ENCODE measurements around the gene RNGTT.
"Not testable (repeated sequence)": the region's sequence is repeated elsewhere in the genome, so short reads cannot be mapped to it uniquely, and the experiment has no call there.

RNGTT gene

GRCh38 chr6:88840289-88840688 is 123.1 kb downstream of the RNGTT start:
- Histone ChIP-seq H3K9me3 (ENCODE audit: control insufficient read depth in 2 of 2, low read length in 2 of 2) (no peaks in the 10 kb centered on the region), H3K4me1 (ENCODE audit: control insufficient read depth, insufficient read depth, low read length) (no peaks in the 10 kb centered on the region), H3K27ac (ENCODE audit: low read length) (no peak overlapping the region), H3K36me3 (ENCODE audit: control insufficient read depth in 2 of 2, insufficient read depth in 2 of 2, low read length in 2 of 2) (no peaks in the 10 kb centered on the region), H3K9ac (ENCODE audit: low read length in 2 of 2) (no peak overlapping the region), H3K4me3 (ENCODE audit: low read length in 2 of 2) (no peak overlapping the region), H3K27me3 (ENCODE audit: control insufficient read depth in 1 of 2, insufficient read depth in 2 of 2, low read length in 2 of 2) (no peaks in the 10 kb centered on the region)

- Histone ChIP-seq H3K4me3 (ENCODE audit: low read length in 2 of 2) (no peak overlapping the region), H3K4me1 (ENCODE audit: control insufficient read depth, insufficient read depth, low read length) (no peaks in the 10 kb centered on the region), H3K27me3 (ENCODE audit: control insufficient read depth in 1 of 2, insufficient read depth in 2 of 2, low read length in 2 of 2) (no peaks in the 10 kb centered on the region), H3K27ac (ENCODE audit: low read length) (no peak overlapping the region), H3K9ac (ENCODE audit: low read length in 2 of 2) (no peak overlapping the region), H3K36me3 (ENCODE audit: control insufficient read depth in 2 of 2, insufficient read depth in 2 of 2, low read length in 2 of 2) (no peaks in the 10 kb centered on the region), H3K9me3 (ENCODE audit: control insufficient read depth in 2 of 2, low read length in 2 of 2) (no peaks in the 10 kb centered on the region)
Observed at GRCh38 chr6:88839280-88839679, 124.1 kb downstream of the RNGTT start.

DNA sequence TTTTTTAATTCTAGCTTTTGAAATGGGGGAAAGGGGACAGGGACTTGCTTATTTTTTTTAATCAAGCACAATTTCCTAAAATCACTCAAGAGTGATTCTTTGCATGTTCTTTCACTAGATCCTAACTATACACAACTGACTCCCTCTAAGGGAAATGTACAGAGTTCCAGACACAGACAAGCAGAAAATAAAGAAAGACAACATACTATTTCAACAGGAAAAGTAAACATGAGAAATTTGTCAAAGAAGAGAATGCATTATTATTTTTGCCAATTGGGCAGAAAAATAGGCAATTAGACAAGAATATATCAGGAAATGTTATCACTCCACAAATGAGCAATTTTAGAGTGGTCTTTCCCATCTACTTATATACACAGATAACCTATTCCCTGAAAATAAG is 128.2 kb downstream of the RNGTT start:
- Histone ChIP-seq H3K4me1 (ENCODE audit: control insufficient read depth, insufficient read depth, low read length) (no peaks in the 10 kb centered on the region), H3K9me3 (ENCODE audit: control insufficient read depth in 2 of 2, low read length in 2 of 2) (no peaks in the 10 kb centered on the region)

DNA sequence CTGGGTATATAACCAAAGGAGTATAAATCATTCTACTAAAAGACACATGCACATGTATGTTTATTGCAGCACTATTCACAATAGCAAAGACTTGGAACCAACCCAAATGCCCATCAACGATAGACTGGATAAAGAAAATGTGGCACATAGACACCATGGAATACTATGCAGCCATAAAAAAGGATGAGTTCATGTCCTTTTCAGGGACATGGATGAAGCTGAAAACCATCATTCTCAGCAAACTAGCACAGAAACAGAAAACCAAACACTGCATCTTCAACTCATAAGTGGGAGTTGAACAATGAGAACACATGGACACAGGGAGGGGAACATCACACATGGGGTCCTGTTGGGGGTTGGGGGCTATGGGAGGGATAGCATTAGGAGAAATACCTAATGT is 130.3 kb downstream of the RNGTT start:
- H3K27ac ChIP-seq (ENCODE audit: low read length); H3K9me3 ChIP-seq (ENCODE audit: control insufficient read depth in 2 of 2, low read length in 2 of 2); H3K9ac ChIP-seq (ENCODE audit: low read length in 2 of 2); H3K4me1 ChIP-seq (ENCODE audit: control insufficient read depth, insufficient read depth, low read length); H3K27me3 ChIP-seq (ENCODE audit: control insufficient read depth in 1 of 2, insufficient read depth in 2 of 2, low read length in 2 of 2); H3K36me3 ChIP-seq (ENCODE audit: control insufficient read depth in 2 of 2, insufficient read depth in 2 of 2, low read length in 2 of 2); H3K4me3 ChIP-seq (ENCODE audit: low read length in 2 of 2): not testable (repeated sequence)

More for the DNA sequence above, 128.2 kb downstream of the RNGTT start:
- Histone ChIP-seq H3K27me3 (ENCODE audit: control insufficient read depth in 1 of 2, insufficient read depth in 2 of 2, low read length in 2 of 2) (no peaks in the 10 kb centered on the region), H3K27ac (ENCODE audit: low read length) (no peak overlapping the region), H3K4me3 (ENCODE audit: low read length in 2 of 2) (no peak overlapping the region), H3K36me3 (ENCODE audit: control insufficient read depth in 2 of 2, insufficient read depth in 2 of 2, low read length in 2 of 2) (no peaks in the 10 kb centered on the region), H3K9ac (ENCODE audit: low read length in 2 of 2) (no peak overlapping the region)

- not testable (repeated sequence) for H3K9me3 ChIP-seq (ENCODE audit: control insufficient read depth in 2 of 2, low read length in 2 of 2); H3K4me1 ChIP-seq (ENCODE audit: control insufficient read depth, insufficient read depth, low read length); H3K27me3 ChIP-seq (ENCODE audit: control insufficient read depth in 1 of 2, insufficient read depth in 2 of 2, low read length in 2 of 2); H3K4me3 ChIP-seq (ENCODE audit: low read length in 2 of 2); H3K27ac ChIP-seq (ENCODE audit: low read length); H3K9ac ChIP-seq (ENCODE audit: low read length in 2 of 2); H3K36me3 ChIP-seq (ENCODE audit: control insufficient read depth in 2 of 2, insufficient read depth in 2 of 2, low read length in 2 of 2)
Observed at GRCh38 chr6:88827599-88827998, 135.8 kb downstream of the RNGTT start.

DNA sequence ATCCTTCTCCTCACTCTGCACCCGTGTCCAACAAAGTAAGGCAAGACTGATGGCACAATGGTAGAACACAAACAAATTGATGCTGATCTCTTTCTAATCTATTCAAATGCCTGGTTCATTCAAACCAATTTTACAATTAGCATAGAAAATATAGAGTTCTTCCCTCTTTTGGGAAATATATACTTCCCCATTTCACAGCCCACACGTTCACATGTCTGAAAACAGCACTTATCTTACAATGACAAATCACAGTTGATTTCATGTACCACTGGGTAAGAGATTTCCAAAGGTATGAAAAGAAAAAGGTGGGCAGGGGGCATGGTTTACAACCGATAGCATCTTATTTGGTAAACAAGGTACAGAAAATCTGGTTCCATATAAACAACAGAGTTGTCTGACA is 137.6 kb downstream of the RNGTT start:
- no peak overlapping the region for H3K4me3 ChIP-seq (ENCODE audit: low read length in 2 of 2)
- peaks cover 0 to 3% of the 10 kb centered on the region in 2 donors for H3K36me3 ChIP-seq (ENCODE audit: control insufficient read depth in 2 of 2, insufficient read depth in 2 of 2, low read length in 2 of 2)
- H3K27ac ChIP-seq (ENCODE audit: low read length), result no peak overlapping the region
- H3K4me1 ChIP-seq (ENCODE audit: control insufficient read depth, insufficient read depth, low read length), result no peaks in the 10 kb centered on the region
- H3K9me3 ChIP-seq (ENCODE audit: control insufficient read depth in 2 of 2, low read length in 2 of 2), result no peaks in the 10 kb centered on the region
- H3K27me3 ChIP-seq (ENCODE audit: control insufficient read depth in 1 of 2, insufficient read depth in 2 of 2, low read length in 2 of 2), result no peaks in the 10 kb centered on the region
- no peak overlapping the region for H3K9ac ChIP-seq (ENCODE audit: low read length in 2 of 2)

GRCh38 chr6:88823998-88824397 is 139.4 kb downstream of the RNGTT start:
- Histone ChIP-seq H3K36me3 (ENCODE audit: control insufficient read depth in 2 of 2, insufficient read depth in 2 of 2, low read length in 2 of 2) (peaks cover 0 to 3% of the 10 kb centered on the region in 2 donors), H3K9ac (ENCODE audit: low read length in 2 of 2) (no peak overlapping the region), H3K4me3 (ENCODE audit: low read length in 2 of 2) (no peak overlapping the region), H3K27me3 (ENCODE audit: control insufficient read depth in 1 of 2, insufficient read depth in 2 of 2, low read length in 2 of 2) (no peaks in the 10 kb centered on the region), H3K4me1 (ENCODE audit: control insufficient read depth, insufficient read depth, low read length) (no peaks in the 10 kb centered on the region), H3K9me3 (ENCODE audit: control insufficient read depth in 2 of 2, low read length in 2 of 2) (no peaks in the 10 kb centered on the region), H3K27ac (ENCODE audit: low read length) (no peak overlapping the region)

- Histone ChIP-seq H3K9me3 (ENCODE audit: control insufficient read depth in 2 of 2, low read length in 2 of 2) (no peaks in the 10 kb centered on the region), H3K36me3 (ENCODE audit: control insufficient read depth in 2 of 2, insufficient read depth in 2 of 2, low read length in 2 of 2) (no peaks in the 10 kb centered on the region), H3K4me3 (ENCODE audit: low read length in 2 of 2) (no peak overlapping the region), H3K27ac (ENCODE audit: low read length) (no peak overlapping the region), H3K4me1 (ENCODE audit: control insufficient read depth, insufficient read depth, low read length) (no peaks in the 10 kb centered on the region), H3K9ac (ENCODE audit: low read length in 2 of 2) (no peak overlapping the region), H3K27me3 (ENCODE audit: control insufficient read depth in 1 of 2, insufficient read depth in 2 of 2, low read length in 2 of 2) (no peaks in the 10 kb centered on the region)
Observed at GRCh38 chr6:88815491-88815890, 147.9 kb downstream of the RNGTT start.

GRCh38 chr6:88814909-88815308 is 148.5 kb downstream of the RNGTT start:
- no peak overlapping the region for H3K9ac ChIP-seq (ENCODE audit: low read length in 2 of 2)
- H3K36me3 ChIP-seq (ENCODE audit: control insufficient read depth in 2 of 2, insufficient read depth in 2 of 2, low read length in 2 of 2), result no peaks in the 10 kb centered on the region
- H3K9me3 ChIP-seq (ENCODE audit: control insufficient read depth in 2 of 2, low read length in 2 of 2), result no peaks in the 10 kb centered on the region
- no peak overlapping the region for H3K27ac ChIP-seq (ENCODE audit: low read length)
- no peaks in the 10 kb centered on the region for H3K4me1 ChIP-seq (ENCODE audit: control insufficient read depth, insufficient read depth, low read length)
- H3K27me3 ChIP-seq (ENCODE audit: control insufficient read depth in 1 of 2, insufficient read depth in 2 of 2, low read length in 2 of 2), result no peaks in the 10 kb centered on the region
- H3K4me3 ChIP-seq (ENCODE audit: low read length in 2 of 2), result no peak overlapping the region

GRCh38 chr6:88813045-88813444 is 150.4 kb downstream of the RNGTT start:
- no peaks in the 10 kb centered on the region for H3K4me1 ChIP-seq (ENCODE audit: control insufficient read depth, insufficient read depth, low read length)
- no peaks in the 10 kb centered on the region for H3K27me3 ChIP-seq (ENCODE audit: control insufficient read depth in 1 of 2, insufficient read depth in 2 of 2, low read length in 2 of 2)
- H3K9ac ChIP-seq (ENCODE audit: low read length in 2 of 2), result no peak overlapping the region
- no peak overlapping the region for H3K27ac ChIP-seq (ENCODE audit: low read length)
- H3K9me3 ChIP-seq (ENCODE audit: control insufficient read depth in 2 of 2, low read length in 2 of 2), result no peaks in the 10 kb centered on the region
- no peak overlapping the region for H3K4me3 ChIP-seq (ENCODE audit: low read length in 2 of 2)
- no peaks in the 10 kb centered on the region for H3K36me3 ChIP-seq (ENCODE audit: control insufficient read depth in 2 of 2, insufficient read depth in 2 of 2, low read length in 2 of 2)

DNA sequence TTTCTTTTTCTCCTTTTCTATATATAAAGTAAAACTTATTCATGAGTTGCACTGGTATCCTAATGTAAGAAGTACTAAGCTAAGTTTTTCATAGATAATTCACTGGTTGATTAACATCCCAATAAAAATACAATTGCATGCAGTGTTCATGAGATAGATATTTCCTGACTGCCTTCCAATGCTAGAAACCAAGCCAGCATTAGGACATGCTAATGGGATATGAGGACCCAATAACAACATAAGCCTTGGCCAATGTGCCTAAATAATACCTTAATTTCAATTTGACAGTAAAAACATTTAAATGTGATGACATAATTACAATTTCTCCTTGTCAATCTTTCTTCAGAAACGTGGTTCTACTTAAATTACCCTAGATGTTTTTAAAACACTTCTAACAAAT is 152.7 kb downstream of the RNGTT start:
- no peak overlapping the region for H3K4me3 ChIP-seq (ENCODE audit: low read length in 2 of 2)
- H3K27me3 ChIP-seq (ENCODE audit: control insufficient read depth in 1 of 2, insufficient read depth in 2 of 2, low read length in 2 of 2), result no peaks in the 10 kb centered on the region

GRCh38 chr6:88810089-88810488 is 153.3 kb downstream of the RNGTT start:
- Histone ChIP-seq H3K4me1 (ENCODE audit: control insufficient read depth, insufficient read depth, low read length) (no peaks in the 10 kb centered on the region), H3K9ac (ENCODE audit: low read length in 2 of 2) (no peak overlapping the region), H3K27me3 (ENCODE audit: control insufficient read depth in 1 of 2, insufficient read depth in 2 of 2, low read length in 2 of 2) (no peaks in the 10 kb centered on the region), H3K9me3 (ENCODE audit: control insufficient read depth in 2 of 2, low read length in 2 of 2) (no peaks in the 10 kb centered on the region), H3K4me3 (ENCODE audit: low read length in 2 of 2) (no peak overlapping the region), H3K27ac (ENCODE audit: low read length) (no peak overlapping the region), H3K36me3 (ENCODE audit: control insufficient read depth in 2 of 2, insufficient read depth in 2 of 2, low read length in 2 of 2) (no peaks in the 10 kb centered on the region)

More for the DNA sequence above, 152.7 kb downstream of the RNGTT start:
- Histone ChIP-seq H3K4me1 (ENCODE audit: control insufficient read depth, insufficient read depth, low read length) (no peaks in the 10 kb centered on the region), H3K27ac (ENCODE audit: low read length) (no peak overlapping the region), H3K9me3 (ENCODE audit: control insufficient read depth in 2 of 2, low read length in 2 of 2) (no peaks in the 10 kb centered on the region), H3K9ac (ENCODE audit: low read length in 2 of 2) (no peak overlapping the region), H3K36me3 (ENCODE audit: control insufficient read depth in 2 of 2, insufficient read depth in 2 of 2, low read length in 2 of 2) (no peaks in the 10 kb centered on the region)

Measured in stomach smooth muscle (tissue), 2 donors.